HEK293 (cell line): Measurements from ENCODE around the gene CLASP2.

Source experiments
- INSM2 ChIP-seq: fragments of 450-650 bp; formaldehyde crosslinking; IDR thresholded peaks from 2 replicates; pipeline ENCODE4 v1.5.1; 2016; ENCODE audit warnings: missing biosample characterization, missing genetic modification characterization
- SETDB1 ChIP-seq: IDR thresholded peaks from one replicate; pipeline ENCODE4 v1.6.1; 2017; ENCODE audit warnings: mild to moderate bottlenecking, low read length, moderate library complexity, mixed read lengths; ENCODE audit not compliant: insufficient read length
- ZNF311 ChIP-seq: fragments of 450-650 bp; formaldehyde crosslinking; IDR thresholded peaks from 2 replicates; pipeline ENCODE4 v1.5.1; 2017; ENCODE audit warnings: missing biosample characterization, missing genetic modification characterization, borderline replicate concordance
- ZNF830 ChIP-seq: fragments of 450-650 bp; IDR thresholded peaks from 2 replicates; pipeline ENCODE4 v1.5.0; 2018; ENCODE audit warnings: missing biosample characterization, missing genetic modification characterization, low read depth, mild to moderate bottlenecking, moderate library complexity
- ZNF843 ChIP-seq: fragments of 450-650 bp; formaldehyde crosslinking; IDR thresholded peaks from 2 replicates; pipeline ENCODE4 v1.5.1; 2016; ENCODE audit warnings: missing biosample characterization, missing genetic modification characterization
- TF ChIP-seq, protein P1 (sequence below): sonication (generic); formaldehyde crosslinking; IDR thresholded peaks from 2 replicates; pipeline ENCODE4 v1.8.1; 2022; ENCODE audit warnings: mild to moderate bottlenecking, moderate library complexity, missing genetic modification reagents
- TF ChIP-seq, protein P2 (sequence below): fragments of 450-650 bp; formaldehyde crosslinking; IDR thresholded peaks from 2 replicates; pipeline ENCODE4 v1.5.1; 2016; ENCODE audit warnings: missing biosample characterization, missing genetic modification characterization

- TF ChIP-seq SETDB1 = no peak
- TF ChIP-seq INSM2 = no peak
- TF ChIP-seq, protein P1, sequence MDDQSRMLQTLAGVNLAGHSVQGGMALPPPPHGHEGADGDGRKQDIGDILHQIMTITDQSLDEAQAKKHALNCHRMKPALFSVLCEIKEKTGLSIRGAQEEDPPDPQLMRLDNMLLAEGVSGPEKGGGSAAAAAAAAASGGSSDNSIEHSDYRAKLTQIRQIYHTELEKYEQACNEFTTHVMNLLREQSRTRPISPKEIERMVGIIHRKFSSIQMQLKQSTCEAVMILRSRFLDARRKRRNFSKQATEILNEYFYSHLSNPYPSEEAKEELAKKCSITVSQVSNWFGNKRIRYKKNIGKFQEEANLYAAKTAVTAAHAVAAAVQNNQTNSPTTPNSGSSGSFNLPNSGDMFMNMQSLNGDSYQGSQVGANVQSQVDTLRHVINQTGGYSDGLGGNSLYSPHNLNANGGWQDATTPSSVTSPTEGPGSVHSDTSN (CRISPR knock-in tag) = no peak
- TF ChIP-seq, protein P2, sequence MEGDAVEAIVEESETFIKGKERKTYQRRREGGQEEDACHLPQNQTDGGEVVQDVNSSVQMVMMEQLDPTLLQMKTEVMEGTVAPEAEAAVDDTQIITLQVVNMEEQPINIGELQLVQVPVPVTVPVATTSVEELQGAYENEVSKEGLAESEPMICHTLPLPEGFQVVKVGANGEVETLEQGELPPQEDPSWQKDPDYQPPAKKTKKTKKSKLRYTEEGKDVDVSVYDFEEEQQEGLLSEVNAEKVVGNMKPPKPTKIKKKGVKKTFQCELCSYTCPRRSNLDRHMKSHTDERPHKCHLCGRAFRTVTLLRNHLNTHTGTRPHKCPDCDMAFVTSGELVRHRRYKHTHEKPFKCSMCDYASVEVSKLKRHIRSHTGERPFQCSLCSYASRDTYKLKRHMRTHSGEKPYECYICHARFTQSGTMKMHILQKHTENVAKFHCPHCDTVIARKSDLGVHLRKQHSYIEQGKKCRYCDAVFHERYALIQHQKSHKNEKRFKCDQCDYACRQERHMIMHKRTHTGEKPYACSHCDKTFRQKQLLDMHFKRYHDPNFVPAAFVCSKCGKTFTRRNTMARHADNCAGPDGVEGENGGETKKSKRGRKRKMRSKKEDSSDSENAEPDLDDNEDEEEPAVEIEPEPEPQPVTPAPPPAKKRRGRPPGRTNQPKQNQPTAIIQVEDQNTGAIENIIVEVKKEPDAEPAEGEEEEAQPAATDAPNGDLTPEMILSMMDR = no peak
- no peak for TF ChIP-seq ZNF843
- no peak for TF ChIP-seq ZNF830 (tag by site-specific recombination)
- no peak for TF ChIP-seq ZNF311 (tag by site-specific recombination)
Observed at GRCh38 chr3:33613041-33613440, 105.0 kb downstream of the CLASP2 start.
